ENCODE results near the gene PSMB7. TPM values are rescaled to one million over a fixed set of nuclear protein-coding genes. Genes with fewer than 3 reads are reported as not detected.

Gene PSMB7
- total RNA-seq, 4 donors from 2014 or later, result 125 to 226 (median 176) TPM

DNA sequence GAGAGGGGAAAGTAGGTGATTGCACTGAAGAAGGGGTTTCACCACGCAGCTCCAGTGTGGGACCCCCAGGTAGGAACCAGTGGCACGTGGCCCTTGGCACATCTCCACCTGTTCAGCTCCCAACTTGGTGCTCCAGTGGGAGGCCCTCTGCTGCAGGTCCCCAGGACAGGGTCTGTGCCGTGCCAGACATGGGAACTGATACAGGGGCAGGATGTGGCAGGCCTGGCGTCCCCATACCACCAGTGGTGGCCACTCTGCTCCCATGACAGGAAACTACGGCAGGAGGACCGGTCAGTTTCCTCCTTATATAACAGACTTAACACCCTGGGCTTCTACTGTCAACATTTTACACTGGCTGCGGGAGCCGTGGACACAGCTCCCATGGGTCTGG lies 67.3 kb downstream of the PSMB7 start:
- Histone ChIP-seq H3K4me3 (no peak overlapping the region), H3K9me3 (no peaks in the 10 kb centered on the region), H3K27me3 (no peaks in the 10 kb centered on the region), H3K4me1 (peaks cover 5% of the 10 kb centered on the region), H3K36me3 (peaks cover 90% of the 10 kb centered on the region), H3K27ac (no peak overlapping the region)
- 94% methylated on average over 7 of the region's 8 CpGs for WGBS
- TF ChIP-seq POLR2A (IDR thresholded peaks at IDR 0.05) (no peak), POLR2AphosphoS5 (IDR thresholded peaks at IDR 0.05) (no peak), EP300 (IDR thresholded peaks at IDR 0.05) (no peak), CTCF (IDR thresholded peaks at IDR 0.05) (no peak)
- DNase-seq (ENCODE audit: low spot score in 2 of 2), result peak; percentile 37 to 65

GRCh38 chr9:124347206-124347967 lies 67.9 kb downstream of the PSMB7 start:
- no peaks in the 10 kb centered on the region for H3K9me3 ChIP-seq

DNA sequence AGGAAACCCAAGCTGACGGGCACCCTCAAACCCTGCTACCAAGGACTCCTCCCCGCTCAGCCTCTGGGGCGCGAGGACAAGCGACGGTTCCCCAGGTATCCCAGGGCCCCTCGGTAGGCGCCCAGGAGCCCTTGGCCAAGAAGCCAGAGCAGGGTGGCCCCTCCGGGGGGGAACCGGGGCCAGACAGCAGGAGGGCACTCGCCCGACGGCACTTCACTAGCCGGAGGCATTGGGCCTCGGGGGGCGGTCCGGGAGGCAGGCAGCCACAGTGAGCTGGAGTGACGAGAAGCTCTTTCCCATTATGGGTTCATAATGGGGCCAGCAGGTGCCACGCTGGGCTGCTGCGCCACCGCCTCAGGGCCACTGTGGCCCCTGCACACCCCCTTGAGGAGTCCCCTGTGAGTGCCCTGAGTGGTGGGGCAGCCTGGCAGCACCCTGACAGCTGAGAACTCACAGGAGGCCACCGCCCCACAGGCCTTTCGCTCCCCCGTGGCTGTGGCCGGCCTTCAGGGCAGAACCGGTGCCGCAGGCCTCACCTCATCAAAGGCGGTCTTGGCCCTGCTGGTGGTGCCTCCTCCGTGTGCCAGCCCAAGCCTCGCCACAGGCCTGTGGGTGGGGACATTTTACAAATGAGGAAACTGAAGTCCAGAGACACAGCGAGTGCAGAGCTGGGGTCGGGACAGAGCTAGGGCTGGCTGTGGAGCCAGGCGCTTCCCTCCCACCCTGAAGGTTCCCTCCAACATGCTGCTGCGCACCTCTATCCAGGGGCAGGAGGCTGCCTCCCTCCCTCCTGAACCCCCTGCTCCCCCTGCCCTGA lies 68.7 kb downstream of the PSMB7 start:
- Histone ChIP-seq H3K27me3 (no peaks in the 10 kb centered on the region), H3K36me3 (peaks cover 76% of the 10 kb centered on the region), H3K27ac (no peak overlapping the region), H3K4me1 (peaks cover 16% of the 10 kb centered on the region), H3K4me3 (no peak overlapping the region), H3K9me3 (no peaks in the 10 kb centered on the region)
- no peak for DNase-seq (ENCODE audit: low spot score in 2 of 2)
- TF ChIP-seq CTCF (IDR thresholded peaks at IDR 0.05) (no peak), POLR2AphosphoS5 (IDR thresholded peaks at IDR 0.05) (no peak), EP300 (IDR thresholded peaks at IDR 0.05) (no peak), POLR2A (IDR thresholded peaks at IDR 0.05) (no peak)
- WGBS, result 87% methylated on average over 3 of the region's 34 CpGs

More at GRCh38 chr9:124347206-124347967, 67.9 kb downstream of the PSMB7 start:
- 84% methylated on average over 17 of the region's 26 CpGs for whole genome bisulfite sequencing
- no peak overlapping the region for H3K4me3 ChIP-seq
- no peak for TF ChIP-seq CTCF (IDR thresholded peaks at IDR 0.05)
- no peaks in the 10 kb centered on the region for H3K27me3 ChIP-seq
- peak in 1 of 2 donors; percentile 57 for DNase-seq (ENCODE audit: low spot score in 2 of 2)
- peaks cover 11% of the 10 kb centered on the region for H3K4me1 ChIP-seq
- H3K36me3 ChIP-seq, result peaks cover 85% of the 10 kb centered on the region
- no peak overlapping the region for H3K27ac ChIP-seq

- Histone ChIP-seq H3K27me3 (no peaks in the 10 kb centered on the region), H3K27ac (no peak overlapping the region), H3K4me3 (no peak overlapping the region), H3K36me3 (peaks cover 69% of the 10 kb centered on the region), H3K9me3 (no peaks in the 10 kb centered on the region), H3K4me1 (peaks cover 16% of the 10 kb centered on the region)
- DNase-seq (ENCODE audit: low spot score in 2 of 2), result no peak
- 75% methylated on average over 8 of the region's 9 CpGs for WGBS
- TF ChIP-seq POLR2AphosphoS5 (IDR thresholded peaks at IDR 0.05), result no peak
- TF ChIP-seq POLR2A (IDR thresholded peaks at IDR 0.05), result no peak
- TF ChIP-seq CTCF (IDR thresholded peaks at IDR 0.05), result no peak
- TF ChIP-seq EP300 (IDR thresholded peaks at IDR 0.05), result no peak
Observed at GRCh38 chr9:124345751-124346281, 69.4 kb downstream of the PSMB7 start.

DNA sequence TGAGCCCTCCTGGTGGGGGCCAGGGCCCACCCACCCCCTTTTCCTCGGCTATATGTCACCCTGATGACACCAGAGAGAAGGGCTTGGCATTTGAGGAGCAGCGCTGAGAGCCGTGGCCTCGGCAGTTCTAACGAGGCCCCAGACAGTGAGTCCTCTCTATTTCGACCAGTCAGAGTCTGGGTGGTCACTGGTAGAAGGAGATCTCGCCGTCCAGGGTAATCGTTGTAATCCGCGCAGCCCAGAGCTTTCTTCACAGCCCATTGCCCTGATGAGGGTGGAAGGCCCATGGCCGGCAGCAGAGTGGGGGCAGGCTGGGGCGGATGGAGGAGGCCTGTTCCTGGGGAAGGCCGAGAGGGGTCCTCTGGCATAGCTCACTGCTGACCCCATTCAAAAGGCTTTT lies 70.2 kb downstream of the PSMB7 start:
- WGBS, result 86% methylated on average over 13 of the region's 14 CpGs
- H3K4me1 ChIP-seq, result peaks cover 16% of the 10 kb centered on the region
- no peak for TF ChIP-seq POLR2A (IDR thresholded peaks at IDR 0.05)
- no peak for TF ChIP-seq POLR2AphosphoS5 (IDR thresholded peaks at IDR 0.05)
- TF ChIP-seq CTCF (IDR thresholded peaks at IDR 0.05), result no peak
- no peak for TF ChIP-seq EP300 (IDR thresholded peaks at IDR 0.05)
- peaks cover 68% of the 10 kb centered on the region for H3K36me3 ChIP-seq
- H3K4me3 ChIP-seq, result no peak overlapping the region
- H3K27ac ChIP-seq, result no peak overlapping the region
- no peak for DNase-seq (ENCODE audit: low spot score in 2 of 2)
- H3K9me3 ChIP-seq, result no peaks in the 10 kb centered on the region
- H3K27me3 ChIP-seq, result no peaks in the 10 kb centered on the region
